IPS-18a (cell line): ENCODE measurements around the gene RASD1.

Experiments
- H3K27ac ChIP-seq: one replicate; pipeline ENCODE4 v1.5.1; 2013; ENCODE audit warnings: low read length
- H3K27me3 ChIP-seq: one replicate; pipeline ENCODE4 v1.6.1; 2013; ENCODE audit warnings: mild to moderate bottlenecking, low read length; ENCODE audit not compliant: control insufficient read depth, insufficient read depth
- H3K36me3 ChIP-seq: one replicate; pipeline ENCODE4 v1.6.1; 2013; ENCODE audit warnings: low read depth, low read length; ENCODE audit not compliant: control insufficient read depth
- H3K4me1 ChIP-seq: one replicate; pipeline ENCODE4 v1.6.1; 2013; ENCODE audit warnings: low read depth, low read length; ENCODE audit not compliant: control insufficient read depth
- H3K4me3 ChIP-seq: one replicate; pipeline ENCODE4 v1.5.1; 2013; ENCODE audit warnings: low read length
- H3K9ac ChIP-seq: one replicate; pipeline ENCODE4 v1.6.1; 2013; ENCODE audit warnings: mild to moderate bottlenecking, low read length, moderate library complexity
- H3K9me3 ChIP-seq: one replicate; pipeline ENCODE4 v1.6.1; 2013; ENCODE audit warnings: low read depth, low read length; ENCODE audit not compliant: control insufficient read depth

The RASD1 gene

DNA sequence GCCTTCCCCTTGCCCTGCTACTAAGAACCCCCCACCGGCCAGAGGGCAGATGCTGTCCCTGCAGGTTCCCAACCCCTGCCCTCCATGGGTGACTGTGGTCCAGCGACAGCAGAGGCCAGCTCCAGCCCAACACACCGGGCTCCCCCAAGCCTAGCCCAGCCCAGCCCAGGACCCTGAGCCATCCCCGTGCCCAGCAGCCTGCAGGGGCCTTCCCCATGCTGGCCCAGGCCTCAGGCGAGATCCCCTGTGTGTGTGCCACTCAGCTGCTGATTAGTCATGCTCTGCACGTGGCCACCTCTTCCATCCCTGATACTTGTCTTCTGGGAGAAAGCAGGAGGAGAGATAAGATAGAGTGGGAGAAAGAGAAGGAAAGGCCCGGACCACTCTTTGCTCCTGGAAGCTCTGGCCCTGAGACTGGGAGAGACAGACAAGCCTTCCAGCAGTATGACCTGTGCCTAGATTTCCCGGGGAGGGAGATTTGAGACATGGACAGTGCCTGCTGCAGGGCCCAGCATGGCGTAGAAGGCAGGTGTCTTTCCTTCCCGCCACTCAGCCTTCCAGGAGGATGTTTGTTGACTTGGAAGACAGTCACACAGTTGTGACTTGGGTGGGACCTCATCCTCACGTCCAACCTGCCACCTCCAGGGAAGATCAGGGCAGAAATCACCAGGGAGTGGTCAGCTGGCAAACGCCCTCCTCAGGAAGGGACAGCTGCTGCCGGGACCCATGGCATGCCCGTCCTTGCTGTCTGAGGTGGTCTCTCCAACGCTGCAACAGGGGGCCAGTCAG, 41.3 kb upstream of the RASD1 start:
- no peaks in the 10 kb centered on the region for H3K36me3 ChIP-seq
- H3K4me1 ChIP-seq: peaks cover 4% of the 10 kb centered on the region
- H3K27ac ChIP-seq: no peak overlapping the region
- H3K27me3 ChIP-seq: no peaks in the 10 kb centered on the region
- H3K9me3 ChIP-seq: no peaks in the 10 kb centered on the region
- no peak overlapping the region for H3K4me3 ChIP-seq
- H3K9ac ChIP-seq: no peak overlapping the region

DNA sequence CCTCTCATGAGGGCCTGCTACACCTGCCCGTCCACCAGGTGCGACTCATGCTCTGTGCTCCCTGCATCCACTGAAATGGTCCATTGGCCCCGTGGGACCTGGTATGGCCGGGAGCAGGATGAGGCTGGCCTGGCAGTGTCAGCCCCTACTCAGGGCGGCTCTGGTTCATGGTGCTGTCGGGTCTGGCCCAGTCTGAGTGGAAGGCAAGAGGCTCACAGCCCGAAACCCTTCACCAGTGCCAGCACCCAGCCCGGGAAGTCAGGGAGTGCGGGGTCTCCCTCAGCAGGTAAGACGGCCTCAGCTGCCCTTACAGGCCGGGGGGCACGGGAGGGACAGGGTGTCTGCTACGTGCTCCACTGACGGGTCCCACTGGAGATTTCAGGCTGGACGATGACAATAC, 40.5 kb upstream of the RASD1 start:
- H3K4me1 ChIP-seq: peaks cover 4% of the 10 kb centered on the region
- no peak overlapping the region for H3K4me3 ChIP-seq
- no peaks in the 10 kb centered on the region for H3K36me3 ChIP-seq
- H3K27ac ChIP-seq: no peak overlapping the region
- no peaks in the 10 kb centered on the region for H3K9me3 ChIP-seq
- no peak overlapping the region for H3K9ac ChIP-seq
- no peaks in the 10 kb centered on the region for H3K27me3 ChIP-seq

- Histone ChIP-seq H3K4me1 (peaks cover 4% of the 10 kb centered on the region), H3K9me3 (no peaks in the 10 kb centered on the region), H3K4me3 (no peak overlapping the region), H3K27me3 (no peaks in the 10 kb centered on the region), H3K27ac (no peak overlapping the region), H3K36me3 (no peaks in the 10 kb centered on the region), H3K9ac (no peak overlapping the region)
Observed at GRCh38 chr17:17535957-17536356, 39.8 kb upstream of the RASD1 start.

DNA sequence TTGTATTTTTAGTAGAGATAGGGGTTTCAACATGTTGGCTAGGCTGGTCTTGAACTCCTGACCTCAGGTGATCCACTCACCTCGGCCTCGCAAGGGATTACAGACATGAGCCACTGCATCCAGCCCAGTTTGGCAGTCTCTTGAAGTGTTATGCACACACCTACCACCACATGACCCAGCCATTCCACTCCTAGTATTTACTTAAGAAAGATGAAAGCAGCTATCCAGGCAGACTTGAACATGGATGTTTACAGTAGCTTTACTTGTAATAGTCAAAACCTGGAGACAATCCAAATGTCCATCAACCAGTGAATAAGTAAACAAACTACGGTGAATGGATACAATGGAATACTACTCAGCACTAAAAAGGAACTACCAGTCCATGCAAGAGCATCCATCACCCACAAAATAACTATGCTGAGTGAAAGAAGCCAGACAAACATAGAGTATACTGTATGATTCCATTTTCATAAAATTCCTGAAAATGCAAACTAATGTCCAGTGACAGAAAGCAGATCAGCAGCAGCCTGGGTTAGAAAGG, 37.8 kb upstream of the RASD1 start:
- Histone ChIP-seq H3K27me3 (no peaks in the 10 kb centered on the region), H3K27ac (no peak overlapping the region), H3K9me3 (no peaks in the 10 kb centered on the region), H3K4me1 (peaks cover 4% of the 10 kb centered on the region), H3K36me3 (no peaks in the 10 kb centered on the region), H3K9ac (no peak overlapping the region), H3K4me3 (no peak overlapping the region)

DNA sequence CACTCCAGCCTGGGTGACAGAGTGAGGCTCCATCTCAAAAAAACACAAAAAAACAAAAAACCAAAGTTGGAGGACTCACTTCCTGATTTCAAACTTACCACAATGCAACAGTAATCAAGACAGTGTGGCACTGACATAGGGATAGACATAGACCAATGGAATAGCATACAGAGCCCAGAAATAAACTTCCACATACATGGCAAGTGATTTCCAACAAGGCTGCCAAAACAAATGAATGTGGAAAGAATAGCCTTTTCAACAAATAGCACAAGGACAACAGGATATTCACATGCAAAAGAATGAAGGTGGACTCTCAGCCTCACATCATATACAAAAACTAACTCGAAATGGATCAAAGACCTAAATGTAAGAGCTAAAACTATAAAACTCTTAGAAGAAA, 36.8 kb upstream of the RASD1 start:
- no peaks in the 10 kb centered on the region for H3K36me3 ChIP-seq
- no peak overlapping the region for H3K4me3 ChIP-seq
- H3K4me1 ChIP-seq: peaks cover 4% of the 10 kb centered on the region
- H3K27me3 ChIP-seq: no peaks in the 10 kb centered on the region
- H3K9me3 ChIP-seq: no peaks in the 10 kb centered on the region
- H3K9ac ChIP-seq: no peak overlapping the region
- no peak overlapping the region for H3K27ac ChIP-seq

DNA sequence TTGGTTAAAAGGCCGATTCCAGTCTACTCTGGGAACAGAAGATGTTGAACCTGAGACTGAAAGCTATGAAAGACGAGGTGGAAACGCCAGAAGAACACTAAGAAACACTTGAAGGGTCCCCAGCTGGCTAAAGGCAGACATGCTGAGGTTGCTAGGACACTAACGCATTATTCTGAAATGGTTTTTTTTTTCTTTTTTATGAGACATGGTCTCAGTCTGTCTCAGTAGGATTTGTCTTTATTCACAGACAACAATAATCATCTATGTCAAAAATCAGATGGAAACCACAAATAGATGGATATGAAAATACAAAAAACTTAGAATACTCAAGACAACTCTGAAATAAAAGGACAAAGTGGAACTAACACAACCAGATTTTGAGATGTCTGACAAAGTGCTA, 35.0 kb upstream of the RASD1 start:
- Histone ChIP-seq H3K9me3 (no peaks in the 10 kb centered on the region), H3K4me1 (peaks cover 4% of the 10 kb centered on the region), H3K4me3 (no peak overlapping the region), H3K9ac (no peak overlapping the region), H3K36me3 (no peaks in the 10 kb centered on the region), H3K27ac (no peak overlapping the region), H3K27me3 (no peaks in the 10 kb centered on the region)

- Histone ChIP-seq H3K4me3 (no peak overlapping the region), H3K9ac (no peak overlapping the region), H3K27me3 (no peaks in the 10 kb centered on the region), H3K36me3 (no peaks in the 10 kb centered on the region), H3K9me3 (no peaks in the 10 kb centered on the region), H3K27ac (no peak overlapping the region), H3K4me1 (peaks cover 5% of the 10 kb centered on the region)
Observed at GRCh38 chr17:17528696-17529652, 32.8 kb upstream of the RASD1 start.

DNA sequence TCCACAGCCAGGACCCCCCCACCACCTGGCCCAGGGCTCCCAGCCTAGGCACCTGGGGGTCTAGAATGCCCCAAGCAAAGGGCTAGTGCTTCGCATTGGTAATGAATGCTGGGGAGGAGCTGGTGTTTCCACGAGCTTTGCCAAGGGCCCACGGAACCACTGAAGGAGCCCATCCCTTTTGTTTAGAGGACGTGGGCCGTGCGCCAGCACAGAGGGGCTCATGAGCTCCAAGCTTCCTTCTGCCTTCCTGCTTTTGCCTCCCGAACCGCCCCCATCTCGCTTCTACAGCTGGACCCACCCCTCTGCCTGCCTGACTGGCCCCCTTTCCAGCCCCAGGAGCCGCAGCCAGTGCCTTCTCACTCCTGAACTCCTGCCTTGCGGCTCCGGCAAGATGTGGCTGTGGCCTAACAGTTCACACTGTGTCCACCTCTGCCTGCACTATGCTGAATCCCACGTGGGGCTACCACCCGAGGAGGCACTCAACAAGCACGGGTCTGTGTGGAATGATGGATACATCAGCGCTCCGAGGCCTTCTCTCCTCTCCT, 31.8 kb upstream of the RASD1 start:
- Histone ChIP-seq H3K27ac (no peak overlapping the region), H3K9me3 (no peaks in the 10 kb centered on the region), H3K9ac (no peak overlapping the region), H3K36me3 (no peaks in the 10 kb centered on the region), H3K4me1 (peaks cover 11% of the 10 kb centered on the region), H3K27me3 (no peaks in the 10 kb centered on the region), H3K4me3 (no peak overlapping the region)

GRCh38 chr17:17527534-17527933, 31.3 kb upstream of the RASD1 start:
- no peak overlapping the region for H3K27ac ChIP-seq
- no peaks in the 10 kb centered on the region for H3K27me3 ChIP-seq
- no peaks in the 10 kb centered on the region for H3K36me3 ChIP-seq
- no peak overlapping the region for H3K9ac ChIP-seq
- no peak overlapping the region for H3K4me3 ChIP-seq
- H3K9me3 ChIP-seq: no peaks in the 10 kb centered on the region
- peaks cover 14% of the 10 kb centered on the region for H3K4me1 ChIP-seq

GRCh38 chr17:17526369-17526768, 30.2 kb upstream of the RASD1 start:
- no peaks in the 10 kb centered on the region for H3K27me3 ChIP-seq
- no peaks in the 10 kb centered on the region for H3K36me3 ChIP-seq
- no peak overlapping the region for H3K27ac ChIP-seq
- peaks cover 18% of the 10 kb centered on the region for H3K4me1 ChIP-seq
- H3K4me3 ChIP-seq: no peak overlapping the region
- no peaks in the 10 kb centered on the region for H3K9me3 ChIP-seq
- H3K9ac ChIP-seq: no peak overlapping the region

DNA sequence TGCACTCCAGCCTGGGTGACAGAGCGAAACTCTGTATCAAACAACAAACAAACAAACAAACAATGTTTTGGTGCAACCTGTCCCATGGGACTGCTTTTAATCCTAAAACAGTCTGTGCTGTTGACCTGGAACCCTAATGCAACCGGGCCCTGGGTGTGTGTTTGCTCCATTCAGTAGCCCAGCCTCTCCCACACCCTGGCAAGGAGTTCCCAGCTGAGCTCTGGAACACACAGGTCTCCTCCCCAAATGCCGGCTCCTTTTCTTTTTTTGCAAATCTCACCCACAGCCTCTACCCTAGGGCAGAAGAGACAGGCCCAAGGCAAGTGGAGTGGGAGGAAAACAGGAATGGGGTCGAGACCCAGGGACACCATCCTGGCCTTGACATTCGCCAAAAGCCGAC, 29.8 kb upstream of the RASD1 start:
- Histone ChIP-seq H3K27ac (no peak overlapping the region), H3K9me3 (no peaks in the 10 kb centered on the region), H3K27me3 (no peaks in the 10 kb centered on the region), H3K4me3 (no peak overlapping the region), H3K4me1 (peaks cover 18% of the 10 kb centered on the region), H3K36me3 (no peaks in the 10 kb centered on the region), H3K9ac (no peak overlapping the region)
